Stomach (tissue), 9 donors: Measurements from ENCODE around the gene ARL6IP4. TPM values are rescaled to one million over a fixed set of nuclear protein-coding genes. Genes with fewer than 3 reads are reported as not detected.

Experiments used
- DNase-seq, 2 donors: peaks; one replicate each; pipeline versions ENCODE4 v3.0.0 to v3.0.0-alpha.2; 2013 to 2019
- H3K27ac ChIP-seq, 5 donors: fragments of 200-600 bp in 4 of 5; sonication (generic) in 4 of 5; one replicate each; pipeline ENCODE4 v1.5.1; 2013 to 2019; ENCODE audit warnings: mild to moderate bottlenecking in 1 of 5, moderate library complexity in 1 of 5
- H3K27me3 ChIP-seq, 3 donors: fragments of 200-600 bp; sonication (generic); one replicate each; pipeline ENCODE4 v1.5.1; 2017 to 2019; ENCODE audit warnings: mixed run types in 1 of 3
- H3K36me3 ChIP-seq, 4 donors: fragments of 200-600 bp; sonication (generic); 1 replicate in 3 of 4; 2 replicates in 1 of 4; pipeline ENCODE4 v1.5.1; 2016 to 2019
- H3K4me1 ChIP-seq, 4 donors: fragments of 200-600 bp; sonication (generic); one replicate each; pipeline ENCODE4 v1.5.1; 2016 to 2019
- H3K4me3 ChIP-seq, 4 donors: fragments of 200-600 bp; sonication (generic) in 3 of 4; one replicate each; pipeline ENCODE4 v1.5.1; 2016 to 2019; ENCODE audit warnings: mild to moderate bottlenecking in 1 of 4
- H3K9me3 ChIP-seq, 4 donors: fragments of 200-600 bp; sonication (generic); one replicate each; pipeline ENCODE4 v1.5.1; 2016 to 2019
- CTCF ChIP-seq, 7 experiments: fragments of 450-650 bp in 4 of 7; fragments of 200-600 bp in 3 of 7; sonication (generic) in 3 of 7; IDR thresholded peaks; one replicate each; pipeline ENCODE4 v1.5.1; 2016 to 2019; ENCODE audit warnings: antibody characterized with exemption in 7 of 7, control low read depth in 2 of 7, mild to moderate bottlenecking in 1 of 7
- EP300 ChIP-seq: sonication (generic); formaldehyde crosslinking; IDR thresholded peaks from one replicate; pipeline ENCODE4 v1.6.1; 2017; ENCODE audit warnings: antibody characterized with exemption
- POLR2A ChIP-seq, 4 donors: fragments of 450-650 bp; IDR thresholded peaks; one replicate each; pipeline ENCODE4 v1.6.1; 2016; ENCODE audit warnings: antibody characterized with exemption in 4 of 4, control low read depth in 2 of 4, mild to moderate bottlenecking in 1 of 4, moderate library complexity in 1 of 4
- POLR2AphosphoS5 ChIP-seq, 3 donors: sonication (generic); formaldehyde crosslinking; IDR thresholded peaks; one replicate each; pipeline ENCODE4 v1.6.1; 2016; ENCODE audit warnings: antibody characterized with exemption in 3 of 3
- WGBS, 5 donors: extraction: QIAGEN DNeasy Blood & Tissue Kit in 3 of 5; methylation state at CpG; one replicate each; pipeline versions ENCODE4 v1.1.5 to v1.1.7; 2013 to 2018; 5-methylcytosine and 5-hydroxymethylcytosine counted together
- intact Hi-C: fragments of 100-400 bp; cut with DNase I; formaldehyde crosslinking; loops from one replicate; pipeline ENCODE4 v1.15.1; 2023; ENCODE audit warnings: low total_unique reads
- polyA plus RNA-seq, 3 donors: library from polyadenylated mRNA; stranded (reverse); fragments of 200-250 nt; gene quantifications; one replicate each; pipeline ENCODE4 v1.2.3, GENCODE V29; 2013
- total RNA-seq, 5 donors: library from RNA; depleted of rRNA; stranded (reverse); fragments of >200 nt; gene quantifications; one replicate each; pipeline versions ENCODE4 v1.1.0 to v1.2.3, GENCODE V29; 2014 to 2016
- donor health status: healthy with polysubstance abuse.
- donor health status: Bipolar disorder and iron deficiency.
- donor health status: healthy.

ARL6IP4 gene
- total and polyA plus RNA-seq, 8 donors, result 104 to 432 (median 284) TPM

DNA sequence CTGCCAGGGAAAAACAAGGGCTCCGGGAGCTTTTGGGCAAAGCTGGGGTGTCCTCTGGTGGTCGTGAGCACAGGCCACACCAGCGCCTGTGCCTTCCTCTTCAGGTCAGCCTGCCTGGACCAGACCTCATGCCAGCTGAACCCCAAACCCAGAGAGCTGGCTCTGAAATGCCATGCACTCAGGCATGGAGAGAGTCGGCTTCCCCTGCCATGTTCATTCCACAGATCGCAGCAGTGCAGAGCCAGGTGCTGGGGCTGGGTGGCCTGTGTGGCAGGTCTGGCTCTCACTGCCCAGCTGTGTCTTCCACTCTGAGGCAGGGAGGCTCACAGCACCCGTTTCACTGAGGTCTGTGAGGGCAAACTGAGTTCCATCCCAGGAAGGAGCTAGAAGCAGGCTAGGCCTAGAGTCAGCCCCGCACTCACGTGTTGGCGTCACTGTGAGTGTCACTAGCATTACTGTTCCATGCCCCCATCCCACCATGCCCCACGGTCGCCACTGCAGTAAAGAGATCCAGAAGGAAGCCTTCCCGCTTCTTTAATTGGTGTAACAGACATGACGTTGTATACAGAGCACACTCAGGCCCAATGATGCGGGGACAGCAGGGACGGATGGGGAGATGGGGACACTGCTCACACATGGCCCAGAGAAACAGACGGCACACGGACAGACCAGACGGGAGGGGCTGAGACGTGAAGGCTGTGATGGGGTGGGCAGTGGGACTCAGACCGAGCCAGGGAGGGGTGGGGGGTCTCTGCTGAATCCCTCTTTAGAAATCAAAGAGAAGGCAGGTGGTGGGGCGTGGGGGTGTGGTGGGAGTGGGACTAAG lies 2.7 kb downstream of the ARL6IP4 start:
- peak overlapping the region in 4 of 5 donors; percentile 72 to 93 (median 91) for H3K27ac ChIP-seq
- intact Hi-C loops, result loop anchor here (10.0 kb wide), 1 partner anchor 252 kb away; the partner anchor contains the start of genes MPHOSPH9 and MTRFR
- no peaks in the 10 kb centered on the region for H3K27me3 ChIP-seq
- H3K9me3 ChIP-seq, result no peaks in the 10 kb centered on the region
- H3K4me3 ChIP-seq, result no peak overlapping the region
- 64 to 75% (median 74%) methylated on average over 19 to 21 of the region's 21 CpGs for WGBS, 5 donors
- peaks cover 8 to 56% (median 47%) of the 10 kb centered on the region in 4 donors for H3K36me3 ChIP-seq
- no peak for DNase-seq
- TF ChIP-seq POLR2AphosphoS5 (IDR thresholded peaks at IDR 0.05), result no peak
- TF ChIP-seq POLR2A (IDR thresholded peaks at IDR 0.05), result no peak
- H3K4me1 ChIP-seq, result peaks cover 60 to 68% (median 65%) of the 10 kb centered on the region in 4 donors

DNA sequence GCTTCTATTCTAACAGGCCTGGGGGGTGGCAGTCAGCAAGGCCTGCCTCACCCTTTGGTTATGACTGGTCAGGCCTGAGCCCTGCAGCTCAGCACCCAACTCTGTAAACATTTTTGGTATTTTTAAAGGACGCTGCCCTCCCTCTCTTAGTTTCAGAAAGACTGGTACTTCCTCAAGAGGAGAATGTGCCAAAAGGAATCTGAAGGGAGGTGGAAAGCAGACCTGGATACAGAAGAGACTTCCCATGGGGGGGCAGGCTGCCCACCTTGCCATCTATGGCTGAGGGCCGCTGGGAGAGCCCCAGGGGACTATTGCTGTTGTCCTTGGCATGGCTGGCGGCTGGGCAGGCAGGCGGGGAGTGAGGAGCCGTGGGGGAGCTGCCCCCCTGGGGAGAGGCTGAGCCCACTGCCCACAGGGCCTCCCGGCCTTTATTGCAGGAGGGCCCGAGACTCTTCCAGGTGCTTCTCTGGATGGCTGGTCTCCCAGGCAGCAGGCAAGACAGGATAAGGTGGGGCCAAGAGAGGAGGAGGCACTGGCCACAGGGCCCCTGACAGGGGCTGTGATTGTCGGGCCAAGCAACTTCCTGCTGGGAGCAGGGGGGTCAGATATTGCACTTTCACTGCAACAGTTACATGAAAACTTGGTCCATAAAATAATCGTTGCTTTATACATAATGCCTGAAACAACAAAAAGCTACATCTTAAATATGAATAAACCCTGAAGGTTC lies 3.5 kb downstream of the ARL6IP4 start:
- H3K36me3 ChIP-seq, result peaks cover 8 to 56% (median 48%) of the 10 kb centered on the region in 4 donors

GRCh38 chr12:122984612-122985337 lies 4.3 kb downstream of the ARL6IP4 start:
- peak overlapping the region; percentile 49 to 93 (median 90) for H3K27ac ChIP-seq
- TF ChIP-seq POLR2AphosphoS5 (IDR thresholded peaks at IDR 0.05) (no peak), CTCF (IDR thresholded peaks at IDR 0.05) (no peak), POLR2A (IDR thresholded peaks at IDR 0.05) (no peak), EP300 (no peak)
- H3K36me3 ChIP-seq, result peaks cover 8 to 62% (median 55%) of the 10 kb centered on the region in 4 donors
- DNase-seq, result peak in 1 of 2 donors; percentile 65
- H3K27me3 ChIP-seq, result no peaks in the 10 kb centered on the region
- H3K4me3 ChIP-seq, result peak overlapping the region in 1 of 4 donors; percentile 3
- H3K4me1 ChIP-seq, result peaks cover 45 to 52% (median 49%) of the 10 kb centered on the region in 4 donors
- intact Hi-C loops, result loop anchor here (10.0 kb wide), 1 partner anchor 250 kb away; the partner anchor contains the start of genes MPHOSPH9 and MTRFR
- WGBS, 5 donors, result 16 to 38% (median 33%) methylated on average over 23 to 34 of the region's 34 CpGs
- H3K9me3 ChIP-seq, result no peaks in the 10 kb centered on the region

More for the DNA sequence above, 3.5 kb downstream of the ARL6IP4 start:
- intact Hi-C loops, result loop anchor here (10.0 kb wide), 1 partner anchor 251 kb away; the partner anchor contains the start of genes MPHOSPH9 and MTRFR
- H3K4me3 ChIP-seq, result peak overlapping the region in 1 of 4 donors; percentile 9
- H3K27ac ChIP-seq, result peak overlapping the region; percentile 42 to 93 (median 90)
- no peaks in the 10 kb centered on the region for H3K9me3 ChIP-seq
- 27 to 37% (median 35%) methylated on average over 9 of the region's 9 CpGs for WGBS, 5 donors
- no peaks in the 10 kb centered on the region for H3K27me3 ChIP-seq
- TF ChIP-seq CTCF (IDR thresholded peaks at IDR 0.05) (no peak), POLR2AphosphoS5 (IDR thresholded peaks at IDR 0.05) (no peak), EP300 (no peak), POLR2A (IDR thresholded peaks at IDR 0.05) (no peak)
- DNase-seq, result peak in 1 of 2 donors; percentile 63
- peaks cover 53 to 60% (median 58%) of the 10 kb centered on the region in 4 donors for H3K4me1 ChIP-seq

DNA sequence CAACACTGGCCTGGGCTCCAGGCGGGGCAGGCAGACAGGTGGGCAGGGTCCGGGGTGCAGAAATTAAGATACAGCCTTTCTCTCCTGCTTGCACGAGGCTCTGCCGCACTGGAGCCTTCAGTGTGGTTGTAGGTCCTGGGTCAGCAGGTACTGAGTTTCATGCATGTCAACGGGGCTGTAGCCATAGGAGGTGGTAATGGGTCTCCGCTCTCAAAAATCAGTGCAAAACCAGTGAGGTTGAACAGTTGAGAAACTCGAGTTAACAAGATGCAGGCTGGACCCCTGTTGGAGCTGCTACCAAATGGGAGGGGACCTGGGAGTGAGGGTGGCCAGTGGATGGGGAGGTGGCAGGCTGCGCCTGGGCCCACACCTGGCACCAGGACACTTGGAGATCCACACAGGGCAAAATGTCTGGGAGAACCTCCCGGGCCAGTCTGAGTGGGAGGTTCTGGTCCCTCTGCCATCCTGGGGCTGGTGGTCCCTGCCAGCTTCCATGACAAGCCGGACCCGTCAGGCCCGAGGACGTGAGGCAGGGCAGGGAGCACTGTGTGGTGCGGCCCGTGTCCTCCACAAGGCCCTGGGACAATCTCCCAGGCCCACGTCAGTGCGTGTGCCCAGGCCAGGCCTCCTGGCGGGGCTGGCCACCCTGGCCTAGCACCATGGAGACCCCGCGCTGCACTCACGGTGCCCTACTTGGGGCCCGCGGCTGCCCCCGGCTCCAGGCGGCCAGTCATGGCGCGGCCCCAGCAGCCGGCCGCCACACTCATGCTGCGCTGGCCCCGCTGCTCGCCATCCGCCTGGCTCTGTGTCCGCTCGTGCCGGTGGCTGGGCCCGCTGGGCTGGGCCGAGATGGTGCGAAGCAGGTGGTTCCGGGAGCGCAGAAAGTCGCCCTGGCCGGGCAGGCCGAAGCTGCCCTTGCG lies 5.1 kb downstream of the ARL6IP4 start:
- no peak for DNase-seq
- Histone ChIP-seq H3K9me3 (no peaks in the 10 kb centered on the region), H3K4me1 (peaks cover 40 to 48% (median 44%) of the 10 kb centered on the region in 4 donors), H3K4me3 (no peak overlapping the region), H3K27me3 (no peaks in the 10 kb centered on the region), H3K36me3 (peaks cover 13 to 71% (median 63%) of the 10 kb centered on the region in 4 donors), H3K27ac (peak overlapping the region in 4 of 5 donors; percentile 72 to 93 (median 91))
- 75 to 91% (median 88%) methylated on average over 20 to 45 of the region's 45 CpGs for WGBS, 5 donors
- no peak for TF ChIP-seq POLR2AphosphoS5 (IDR thresholded peaks at IDR 0.05)
- TF ChIP-seq EP300, result no peak
- TF ChIP-seq POLR2A (IDR thresholded peaks at IDR 0.05), result no peak
- intact Hi-C loops, result loop anchor here (10.0 kb wide), 1 partner anchor 249 kb away; the partner anchor contains the start of genes MPHOSPH9 and MTRFR
